ENCODE data around the gene CBR3.

DNA sequence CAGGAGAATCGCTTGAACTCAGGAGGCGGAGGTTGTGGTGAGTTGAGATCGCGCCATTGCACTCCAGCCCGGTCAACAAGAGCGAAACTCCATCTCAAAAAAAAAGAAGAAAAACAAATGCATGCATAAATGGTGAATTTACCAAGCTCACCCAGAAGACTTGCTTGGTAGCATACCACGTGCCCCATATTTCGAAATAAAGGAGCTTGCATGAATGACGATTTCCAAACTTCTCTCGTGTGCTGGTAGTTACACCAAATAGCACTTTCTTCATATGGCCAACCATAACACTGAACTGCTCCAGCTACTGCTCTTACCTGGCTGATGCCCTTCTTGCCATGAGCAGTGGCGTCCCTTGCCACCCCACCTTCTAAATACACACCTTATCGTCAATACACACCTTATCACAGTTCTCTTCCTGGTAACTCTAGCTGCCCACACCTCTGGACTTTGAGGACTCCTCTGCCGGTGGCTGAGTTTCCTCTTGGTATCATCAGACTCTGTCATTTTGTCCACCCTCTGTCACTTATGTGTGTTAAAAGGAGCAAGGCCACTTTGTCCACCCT, 24.6 kb downstream of the CBR3 start:
- TF ChIP-seq, protein P1, sequence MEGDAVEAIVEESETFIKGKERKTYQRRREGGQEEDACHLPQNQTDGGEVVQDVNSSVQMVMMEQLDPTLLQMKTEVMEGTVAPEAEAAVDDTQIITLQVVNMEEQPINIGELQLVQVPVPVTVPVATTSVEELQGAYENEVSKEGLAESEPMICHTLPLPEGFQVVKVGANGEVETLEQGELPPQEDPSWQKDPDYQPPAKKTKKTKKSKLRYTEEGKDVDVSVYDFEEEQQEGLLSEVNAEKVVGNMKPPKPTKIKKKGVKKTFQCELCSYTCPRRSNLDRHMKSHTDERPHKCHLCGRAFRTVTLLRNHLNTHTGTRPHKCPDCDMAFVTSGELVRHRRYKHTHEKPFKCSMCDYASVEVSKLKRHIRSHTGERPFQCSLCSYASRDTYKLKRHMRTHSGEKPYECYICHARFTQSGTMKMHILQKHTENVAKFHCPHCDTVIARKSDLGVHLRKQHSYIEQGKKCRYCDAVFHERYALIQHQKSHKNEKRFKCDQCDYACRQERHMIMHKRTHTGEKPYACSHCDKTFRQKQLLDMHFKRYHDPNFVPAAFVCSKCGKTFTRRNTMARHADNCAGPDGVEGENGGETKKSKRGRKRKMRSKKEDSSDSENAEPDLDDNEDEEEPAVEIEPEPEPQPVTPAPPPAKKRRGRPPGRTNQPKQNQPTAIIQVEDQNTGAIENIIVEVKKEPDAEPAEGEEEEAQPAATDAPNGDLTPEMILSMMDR (conservative IDR thresholded peaks at IDR 0.05 in 1 of 2, IDR thresholded peaks at IDR 0.05 in 1 of 2; ENCODE audit: extremely low read depth in 1 of 2, insufficient read depth in 1 of 2, low read depth in 1 of 2, low read length in 2 of 2) = no peak
- no peak for TF ChIP-seq EZH2 (IDR thresholded peaks at IDR 0.05; ENCODE audit: borderline replicate concordance, low read length)
